Tibial nerve (tissue), 4 donors: ENCODE measurements around the gene PTPRE. TPM values are rescaled to one million over a fixed set of nuclear protein-coding genes. Genes with fewer than 3 reads are reported as not detected.

Source experiments
- DNase-seq, 2 donors: peaks; one replicate each; pipeline ENCODE4 v3.0.0-alpha.2; 2019; ENCODE audit warnings: low spot score in 2 of 2
- H3K27ac ChIP-seq, 4 donors: fragments of 200-600 bp; sonication (generic) in 3 of 4; one replicate each; pipeline ENCODE4 v1.5.1; 2017 to 2019; ENCODE audit warnings: mild to moderate bottlenecking in 1 of 4
- H3K27me3 ChIP-seq, 2 donors: fragments of 200-600 bp; sonication (generic) in 1 of 2; one replicate each; pipeline versions ENCODE4 v1.5.1 to v1.6.0; 2017 to 2019
- H3K36me3 ChIP-seq, 3 donors: fragments of 200-600 bp; sonication (generic); one replicate each; pipeline ENCODE4 v1.5.1; 2018 to 2019
- H3K4me1 ChIP-seq, 4 donors: fragments of 200-600 bp; sonication (generic) in 3 of 4; one replicate each; pipeline ENCODE4 v1.5.1; 2017 to 2019
- H3K4me3 ChIP-seq, 4 donors: fragments of 200-600 bp; sonication (generic) in 3 of 4; one replicate each; pipeline ENCODE4 v1.5.1; 2017 to 2019; ENCODE audit warnings: mild to moderate bottlenecking in 1 of 4, moderate library complexity in 1 of 4
- H3K9me3 ChIP-seq, 4 donors: fragments of 200-600 bp; sonication (generic) in 3 of 4; one replicate each; pipeline ENCODE4 v1.5.1; 2017 to 2019
- CTCF ChIP-seq, 5 experiments: fragments of 200-600 bp in 3 of 5; fragments of 450-650 bp in 2 of 5; sonication (generic) in 3 of 5; IDR thresholded peaks; one replicate each; pipeline ENCODE4 v1.5.1; 2016 to 2019; ENCODE audit warnings: antibody characterized with exemption in 5 of 5, mild to moderate bottlenecking in 3 of 5, moderate library complexity in 2 of 5
- EP300 ChIP-seq, 2 donors: sonication (generic); formaldehyde crosslinking; IDR thresholded peaks; one replicate each; pipeline ENCODE4 v1.6.1; 2017; ENCODE audit warnings: antibody characterized with exemption in 2 of 2, mild to moderate bottlenecking in 1 of 2
- POLR2A ChIP-seq, 2 donors: fragments of 450-650 bp; IDR thresholded peaks; one replicate each; pipeline ENCODE4 v1.6.1; 2017; ENCODE audit warnings: antibody characterized with exemption in 2 of 2, mild to moderate bottlenecking in 2 of 2, moderate library complexity in 2 of 2
- WGBS, 2 donors: methylation state at CpG; one replicate each; pipeline ENCODE4 v1.1.5; 2018; 5-methylcytosine and 5-hydroxymethylcytosine counted together
- total RNA-seq, 4 donors: library from RNA; depleted of rRNA; stranded (reverse); fragments of >200 nt; gene quantifications; one replicate each; pipeline ENCODE4 v1.1.0, GENCODE V29; 2016

PTPRE gene
- total RNA-seq, 4 donors from 2014 or later, result 19.0 to 38.1 (median 25.8) TPM

GRCh38 chr10:127892743-127893142, 14.2 kb upstream of the PTPRE start, which contains the start of gene CLRN3:
CLRN3 (minus strand) TSS chr10:127892941; CDS start chr10:127892784, 157 bp downstream.
- Histone ChIP-seq H3K4me1 (peaks cover 0 to 24% (median 14%) of the 10 kb centered on the region in 4 donors), H3K27me3 (no peaks in the 10 kb centered on the region), H3K36me3 (no peaks in the 10 kb centered on the region), H3K9me3 (peaks cover 0 to 4% (median 2%) of the 10 kb centered on the region in 4 donors), H3K27ac (peak within 1 kb of the TSS in 1 of 4 donors; percentile 40), H3K4me3 (peak within 1 kb of the TSS in 1 of 4 donors; percentile 20)
- DNase-seq, result no peak
- TF ChIP-seq CTCF (IDR thresholded peaks at IDR 0.05) (no peak), POLR2A (IDR thresholded peaks at IDR 0.05) (no peak), EP300 (IDR thresholded peaks at IDR 0.05) (no peak)

- Histone ChIP-seq H3K4me1 (peaks cover 0 to 14% (median 9%) of the 10 kb centered on the region in 4 donors), H3K36me3 (no peaks in the 10 kb centered on the region), H3K4me3 (no peak overlapping the region), H3K27me3 (no peaks in the 10 kb centered on the region), H3K27ac (no peak overlapping the region), H3K9me3 (peaks cover 0 to 4% (median 2%) of the 10 kb centered on the region in 4 donors)
- WGBS, 2 donors, result 86 to 93% methylated on average over 1 of the region's 1 CpG
- DNase-seq, result no peak
- TF ChIP-seq EP300 (IDR thresholded peaks at IDR 0.05), result no peak
- no peak for TF ChIP-seq CTCF (IDR thresholded peaks at IDR 0.05)
- no peak for TF ChIP-seq POLR2A (IDR thresholded peaks at IDR 0.05)
Measured at GRCh38 chr10:127894146-127894545, 12.8 kb upstream of the PTPRE start.

GRCh38 chr10:127896590-127896989, 10.3 kb upstream of the PTPRE start:
- no peaks in the 10 kb centered on the region for H3K27me3 ChIP-seq
- H3K4me1 ChIP-seq, result no peaks in the 10 kb centered on the region
- H3K4me3 ChIP-seq, result no peak overlapping the region
- no peak for DNase-seq
- no peak overlapping the region for H3K27ac ChIP-seq
- no peak for TF ChIP-seq EP300 (IDR thresholded peaks at IDR 0.05)
- no peak for TF ChIP-seq CTCF (IDR thresholded peaks at IDR 0.05)
- no peak for TF ChIP-seq POLR2A (IDR thresholded peaks at IDR 0.05)
- H3K36me3 ChIP-seq, result no peaks in the 10 kb centered on the region
- peaks cover 0 to 4% (median 2%) of the 10 kb centered on the region in 4 donors for H3K9me3 ChIP-seq

GRCh38 chr10:127897177-127897576, 9.7 kb upstream of the PTPRE start:
- no peak for TF ChIP-seq EP300 (IDR thresholded peaks at IDR 0.05)
- no peak for TF ChIP-seq CTCF (IDR thresholded peaks at IDR 0.05)
- TF ChIP-seq POLR2A (IDR thresholded peaks at IDR 0.05), result no peak
- Histone ChIP-seq H3K27me3 (no peaks in the 10 kb centered on the region), H3K27ac (no peak overlapping the region), H3K4me1 (no peaks in the 10 kb centered on the region), H3K36me3 (no peaks in the 10 kb centered on the region), H3K4me3 (no peak overlapping the region), H3K9me3 (peaks cover 0 to 4% (median 2%) of the 10 kb centered on the region in 4 donors)
- no peak for DNase-seq
- WGBS, 2 donors, result 87 to 89% methylated on average over 2 of the region's 2 CpGs

GRCh38 chr10:127899766-127900387, 7.0 kb upstream of the PTPRE start:
- WGBS, 2 donors, result 54 to 61% methylated on average over 3 of the region's 3 CpGs
- peak overlapping the region in 1 of 4 donors; percentile 11 for H3K27ac ChIP-seq
- no peak overlapping the region for H3K4me3 ChIP-seq
- TF ChIP-seq EP300 (IDR thresholded peaks at IDR 0.05), result no peak
- H3K27me3 ChIP-seq, result no peaks in the 10 kb centered on the region
- H3K9me3 ChIP-seq, result peaks cover 0 to 4% (median 2%) of the 10 kb centered on the region in 4 donors
- H3K4me1 ChIP-seq, result no peaks in the 10 kb centered on the region
- no peak for DNase-seq
- H3K36me3 ChIP-seq, result no peaks in the 10 kb centered on the region
